AG09309 (cell line): ENCODE results near the gene CACTIN.

Source experiments
- DNase-seq: peaks from one replicate; pipeline ENCODE4 v3.0.0-alpha.2; 2010; ENCODE audit warnings: low read depth
- H3K4me3 ChIP-seq: 2 replicates; pipeline ENCODE4 v1.5.1; 2011; ENCODE audit warnings: mild to moderate bottlenecking, low read depth, low read length, moderate library complexity; ENCODE audit not compliant: control insufficient read depth
- CTCF ChIP-seq: IDR thresholded peaks from 2 replicates; pipeline ENCODE4 v1.5.1; 2011; ENCODE audit warnings: mild to moderate bottlenecking, low read depth, low read length, inconsistent platforms; ENCODE audit not compliant: insufficient read depth, control insufficient read depth; ENCODE audit errors: missing control alignments

Gene CACTIN

GRCh38 chr19:3609779-3610719, 16.5 kb downstream of the CACTIN start:
- DNase-seq: no peak
- H3K4me3 ChIP-seq: no peak overlapping the region
- no peak for TF ChIP-seq CTCF

- no peak overlapping the region for H3K4me3 ChIP-seq
- no peak for DNase-seq
- no peak for TF ChIP-seq CTCF
Measured at GRCh38 chr19:3608750-3609322, 17.8 kb downstream of the CACTIN start.

GRCh38 chr19:3608079-3608641, 18.4 kb downstream of the CACTIN start:
- TF ChIP-seq CTCF: no peak
- DNase-seq: no peak
- H3K4me3 ChIP-seq: no peak overlapping the region

GRCh38 chr19:3607303-3608078, 19.1 kb downstream of the CACTIN start:
- DNase-seq: no peak
- H3K4me3 ChIP-seq: peak overlapping the region; percentile 44
- no peak for TF ChIP-seq CTCF

GRCh38 chr19:3606690-3607289, 19.8 kb downstream of the CACTIN start, which contains the start of gene TBXA2R:
Gene TBXA2R (minus strand): TSS chr19:3606875. CDS start chr19:3600634, 6,241 bp downstream.
- TF ChIP-seq CTCF: no peak
- DNase-seq: no peak

More at GRCh38 chr19:3606690-3607289, 19.8 kb downstream of the CACTIN start, which contains the start of gene TBXA2R:
- H3K4me3 ChIP-seq: peak within 1 kb of the TSS; percentile 44
